HEK293T (cell line): Measurements from ENCODE around the gene ENOSF1.
A peak's percentile ranks its signal among the peaks of the same experiment; 100 is the strongest.

Experiments
- CTCF ChIA-PET: fragments of 350-600 bp; formaldehyde crosslinking; extraction: SDS; loops from one replicate; lab custom pipeline; 2021; ENCODE audit warnings: antibody characterized with exemption, inconsistent platforms; lab: Yijun Ruan, JAX
- POLR2A ChIA-PET: fragments of 350-600 bp; formaldehyde crosslinking; extraction: SDS; loops from one replicate; lab custom pipeline; 2020; ENCODE audit warnings: antibody characterized with exemption, inconsistent platforms; lab: Yijun Ruan, JAX
- DNase-seq: peaks from one replicate; pipeline ENCODE4 v3.0.0; 2012; ENCODE audit warnings: mixed read lengths; ENCODE audit errors: extremely low spot score
- ARNT ChIP-seq: fragments of 450-650 bp; IDR thresholded peaks from 2 replicates; pipeline ENCODE4 v1.6.1; 2017; ENCODE audit warnings: mild to moderate bottlenecking
- BHLHE40 ChIP-seq: fragments of 450-650 bp; IDR thresholded peaks from 2 replicates; pipeline ENCODE4 v1.6.1; 2016; ENCODE audit warnings: mild to moderate bottlenecking, moderate library complexity, borderline replicate concordance
- CTBP1 ChIP-seq: fragments of 450-650 bp; IDR thresholded peaks from 2 replicates; pipeline ENCODE4 v1.6.1; 2016; ENCODE audit warnings: borderline replicate concordance
- ELF4 ChIP-seq: fragments of 450-650 bp; IDR thresholded peaks from 2 replicates; pipeline ENCODE4 v1.6.1; 2017; ENCODE audit warnings: antibody characterized with exemption
- FOXA1 ChIP-seq: fragments of 450-650 bp; IDR thresholded peaks from 2 replicates; pipeline ENCODE4 v1.6.1; 2016; ENCODE audit warnings: mild to moderate bottlenecking
- FOXK2 ChIP-seq: fragments of 450-650 bp; IDR thresholded peaks from 2 replicates; pipeline ENCODE4 v1.6.1; 2016; ENCODE audit warnings: mild to moderate bottlenecking
- FOXM1 ChIP-seq: fragments of 450-650 bp; IDR thresholded peaks from 2 replicates; pipeline ENCODE4 v1.6.1; 2017; ENCODE audit warnings: mild to moderate bottlenecking, borderline replicate concordance
- HDGF ChIP-seq: fragments of 450-650 bp; IDR thresholded peaks from 2 replicates; pipeline ENCODE4 v1.6.1; 2017; ENCODE audit warnings: antibody characterized with exemption, borderline replicate concordance
- L3MBTL2 ChIP-seq: fragments of 450-650 bp; conservative IDR thresholded peaks from 2 replicates; pipeline ENCODE4 v1.6.1; 2016; ENCODE audit warnings: mild to moderate bottlenecking
- LEF1 ChIP-seq: fragments of 450-650 bp; IDR thresholded peaks from 2 replicates; pipeline ENCODE4 v1.6.1; 2017; ENCODE audit warnings: mild to moderate bottlenecking, borderline replicate concordance
- NFRKB ChIP-seq: fragments of 450-650 bp; IDR thresholded peaks from 2 replicates; pipeline ENCODE4 v1.6.1; 2016; ENCODE audit warnings: mild to moderate bottlenecking, moderate library complexity
- SP1 ChIP-seq: fragments of 450-650 bp; IDR thresholded peaks from 2 replicates; pipeline ENCODE4 v1.6.1; 2017
- SUZ12 ChIP-seq: fragments of 450-650 bp; IDR thresholded peaks from 2 replicates; pipeline ENCODE4 v1.6.1; 2016; ENCODE audit warnings: mild to moderate bottlenecking
- TARDBP ChIP-seq: fragments of 450-650 bp; IDR thresholded peaks from 2 replicates; pipeline ENCODE4 v1.6.1; 2016
- ZNF384 ChIP-seq: fragments of 450-650 bp; IDR thresholded peaks from 2 replicates; pipeline ENCODE4 v1.6.1; 2016
- TF ChIP-seq, protein P1 (sequence below): fragments of 450-650 bp; IDR thresholded peaks from 2 replicates; pipeline ENCODE4 v1.6.1; 2016

Gene ENOSF1

DNA sequence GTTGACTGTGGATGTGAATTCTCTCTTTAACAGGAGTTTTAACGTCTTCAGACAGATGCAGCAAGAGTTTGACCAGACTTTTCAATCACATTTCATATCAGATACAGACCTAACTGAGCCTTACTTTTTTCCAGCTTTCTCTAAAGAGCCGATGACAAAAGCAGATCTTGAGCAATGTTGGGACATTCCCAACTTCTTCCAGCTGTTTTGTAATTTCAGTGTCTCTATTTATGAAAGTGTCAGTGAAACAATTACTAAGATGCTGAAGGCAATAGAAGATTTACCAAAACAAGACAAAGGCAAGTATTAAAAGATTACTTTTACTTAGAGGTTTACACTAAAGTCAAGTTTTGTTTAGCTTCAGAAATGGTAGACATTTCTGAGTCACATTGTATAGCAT lies 85.2 kb downstream of the ENOSF1 start:
- POLR2A ChIA-PET = no interaction called here
- CTCF ChIA-PET = no interaction called here
- TF ChIP-seq SUZ12 = no peak
- TF ChIP-seq HDGF = no peak
- no peak for TF ChIP-seq ZNF384
- TF ChIP-seq, protein P1, sequence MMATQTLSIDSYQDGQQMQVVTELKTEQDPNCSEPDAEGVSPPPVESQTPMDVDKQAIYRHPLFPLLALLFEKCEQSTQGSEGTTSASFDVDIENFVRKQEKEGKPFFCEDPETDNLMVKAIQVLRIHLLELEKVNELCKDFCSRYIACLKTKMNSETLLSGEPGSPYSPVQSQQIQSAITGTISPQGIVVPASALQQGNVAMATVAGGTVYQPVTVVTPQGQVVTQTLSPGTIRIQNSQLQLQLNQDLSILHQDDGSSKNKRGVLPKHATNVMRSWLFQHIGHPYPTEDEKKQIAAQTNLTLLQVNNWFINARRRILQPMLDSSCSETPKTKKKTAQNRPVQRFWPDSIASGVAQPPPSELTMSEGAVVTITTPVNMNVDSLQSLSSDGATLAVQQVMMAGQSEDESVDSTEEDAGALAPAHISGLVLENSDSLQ = no peak
- TF ChIP-seq CTBP1 = no peak
- TF ChIP-seq LEF1 = no peak
- DNase-seq = no peak

DNA sequence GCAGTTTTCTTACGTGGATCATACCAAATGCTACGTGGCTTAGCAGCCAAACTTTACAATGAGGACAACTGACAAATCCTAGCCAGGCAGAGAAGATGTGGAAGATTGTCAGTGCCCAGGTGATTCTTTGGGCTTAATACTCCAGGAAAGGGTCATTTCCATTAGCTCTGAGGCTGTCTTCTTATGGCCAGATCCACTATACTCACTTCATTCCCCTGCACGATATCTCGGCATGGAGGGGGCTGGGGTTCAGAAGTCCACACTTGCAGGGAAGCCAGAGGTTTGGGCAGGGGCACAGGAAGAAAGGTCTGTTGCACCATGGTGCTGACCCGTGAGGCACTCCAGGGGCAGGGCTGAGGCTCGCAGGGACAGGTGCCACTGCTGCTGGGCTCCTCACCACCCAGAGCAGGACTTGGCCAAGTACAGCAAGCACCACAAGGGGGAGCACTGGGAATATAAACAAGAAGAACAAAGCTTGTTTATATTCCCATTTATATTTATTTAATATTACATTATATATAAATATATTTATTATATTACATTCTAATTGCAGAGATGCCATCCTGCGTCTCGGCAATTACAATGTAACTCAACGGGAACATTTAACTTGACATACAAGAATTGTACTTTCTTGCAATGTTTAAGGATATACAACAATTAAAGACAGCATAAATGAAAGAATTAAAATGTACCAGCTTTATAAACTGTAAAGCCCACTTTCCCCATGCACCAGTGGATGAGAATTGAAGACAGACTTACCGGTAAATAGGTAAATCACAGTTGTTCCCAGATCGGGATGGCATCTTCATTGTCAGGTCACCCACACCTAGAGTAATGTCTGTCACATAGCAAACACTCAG lies 88.4 kb downstream of the ENOSF1 start:
- ChIA-PET CTCF (interaction anchor here (0.5 to 3.1 kb wide), 7 partner anchors 93 to 326 kb away, joined by 3 to 12 read pairs (median 4); no protein-coding TSS in a partner anchor), POLR2A (interaction anchor here (0.7 to 2.1 kb wide), 2 partner anchors 11 to 34 kb away, joined by 3 to 10 read pairs; partner anchors contain the start of gene TYMS)
- TF ChIP-seq L3MBTL2 (no peak), NFRKB (no peak), FOXM1 (no peak), TARDBP (no peak), FOXK2 (no peak), CTBP1 (no peak), SUZ12 (no peak), SP1 (no peak), ARNT (no peak), LEF1 (no peak), FOXA1 (no peak), ELF4 (no peak), HDGF (no peak), BHLHE40 (no peak), ZNF384 (no peak)
- TF ChIP-seq, protein P1 = no peak

DNA sequence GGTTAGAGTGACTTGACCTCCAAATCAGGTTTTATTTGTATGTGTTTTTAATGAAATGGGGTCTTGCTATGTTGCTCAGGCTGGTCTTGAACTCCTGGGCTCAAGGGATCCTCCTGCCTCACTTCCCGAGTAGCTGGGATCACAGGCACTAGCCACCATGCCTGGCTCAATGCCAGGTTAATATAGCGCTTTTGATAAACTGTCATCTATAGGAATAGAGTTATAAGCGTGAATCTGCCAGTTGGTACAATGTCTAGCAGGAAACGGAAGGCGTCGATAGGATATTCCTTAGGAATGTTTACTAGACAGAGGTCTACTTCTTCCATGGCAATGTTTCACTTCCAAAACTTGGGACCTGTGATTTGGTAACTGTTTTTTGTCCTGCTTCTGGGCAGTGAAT lies 90.1 kb downstream of the ENOSF1 start:
- TF ChIP-seq ELF4 = no peak
- TF ChIP-seq FOXK2 = no peak
- no peak for TF ChIP-seq SUZ12
- no peak for TF ChIP-seq BHLHE40
- ChIA-PET CTCF (no interaction called here), POLR2A (no interaction called here)
- DNase-seq = no peak

More for the DNA sequence above, 88.4 kb downstream of the ENOSF1 start:
- peak; percentile 45 for DNase-seq

DNA sequence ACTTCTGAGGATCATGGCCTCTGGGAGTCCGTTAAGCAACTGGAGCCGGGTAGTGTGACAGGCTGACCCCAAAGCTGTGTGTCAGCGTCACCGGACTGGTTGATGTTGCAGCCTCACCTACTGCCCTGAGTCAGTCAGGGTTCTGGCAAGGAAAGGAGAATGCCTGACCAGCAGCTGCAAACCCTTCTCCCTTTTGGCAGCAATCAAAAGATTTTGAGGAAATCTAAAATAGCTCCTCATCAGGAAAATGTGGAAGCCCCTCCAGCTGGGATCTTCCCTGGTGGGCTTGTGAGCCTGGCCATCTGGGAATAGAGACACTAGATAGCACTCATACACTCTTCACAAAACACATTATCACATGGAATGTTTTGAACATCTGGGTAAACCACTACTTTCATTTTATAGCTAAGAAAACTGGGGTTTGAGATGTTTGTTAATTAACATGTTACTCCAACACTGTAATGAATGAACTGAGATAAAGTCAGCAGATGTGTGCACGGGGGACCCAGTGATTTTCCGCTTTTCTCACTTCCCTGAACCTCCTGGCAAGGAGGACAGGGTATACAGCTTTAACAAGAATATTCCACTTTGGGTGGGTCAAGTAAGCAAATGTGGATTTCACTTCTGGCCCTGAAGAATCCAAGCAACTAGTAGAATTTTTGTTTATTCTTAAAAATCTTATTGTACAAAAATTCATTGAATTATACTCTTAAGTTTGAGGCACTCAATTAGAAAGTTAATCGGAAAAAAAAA lies 91.0 kb downstream of the ENOSF1 start:
- TF ChIP-seq SP1 = no peak
- DNase-seq = no peak
- ChIA-PET CTCF (no interaction called here), POLR2A (no interaction called here)
